Epithelial cell of proximal tubule (primary cell): ENCODE data around the gene GSTCD. TPM values are rescaled to one million over a fixed set of nuclear protein-coding genes. Genes with fewer than 3 reads are reported as not detected.

Experiments
- DNase-seq: peaks from one replicate; pipeline ENCODE4 v3.0.0-alpha.2; 2011; ENCODE audit warnings: low read depth
- H3K4me3 ChIP-seq: 2 replicates; pipeline ENCODE4 v1.5.1; 2011; ENCODE audit warnings: low read depth, mild to moderate bottlenecking, low read length
- CTCF ChIP-seq: conservative IDR thresholded peaks from 2 replicates; pipeline ENCODE4 v1.5.1; 2012; ENCODE audit warnings: low read depth, mild to moderate bottlenecking, low read length
- total RNA-seq: library from RNA; depleted of rRNA; stranded (reverse); fragments of >200 nt; gene quantifications from 2 replicates; pipeline ENCODE4 v1.2.3, GENCODE V29; 2015

GSTCD gene
- total RNA-seq, 1 donor from 2014 or later = 28.8 TPM

DNA sequence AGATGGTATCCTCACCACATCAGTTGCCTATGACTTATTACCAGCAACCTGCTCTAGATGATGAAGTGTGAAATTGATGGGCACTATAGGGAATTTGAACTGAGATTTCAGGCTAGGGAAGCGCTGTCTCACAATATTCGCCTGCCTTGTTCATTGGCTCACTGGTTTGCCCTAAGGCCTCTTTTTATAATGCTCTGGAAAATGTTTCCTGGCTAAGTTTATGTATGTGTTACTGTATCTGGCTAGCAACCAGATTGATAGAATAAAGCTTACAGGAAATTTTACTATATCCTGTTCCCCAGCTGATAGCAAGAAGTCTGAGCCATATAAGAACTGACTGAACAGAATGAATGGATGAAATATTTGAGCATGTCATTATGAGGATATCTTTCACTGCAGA, 71.6 kb downstream of the GSTCD start:
- TF ChIP-seq CTCF = no peak
- H3K4me3 ChIP-seq = no peak overlapping the region
- no peak for DNase-seq

DNA sequence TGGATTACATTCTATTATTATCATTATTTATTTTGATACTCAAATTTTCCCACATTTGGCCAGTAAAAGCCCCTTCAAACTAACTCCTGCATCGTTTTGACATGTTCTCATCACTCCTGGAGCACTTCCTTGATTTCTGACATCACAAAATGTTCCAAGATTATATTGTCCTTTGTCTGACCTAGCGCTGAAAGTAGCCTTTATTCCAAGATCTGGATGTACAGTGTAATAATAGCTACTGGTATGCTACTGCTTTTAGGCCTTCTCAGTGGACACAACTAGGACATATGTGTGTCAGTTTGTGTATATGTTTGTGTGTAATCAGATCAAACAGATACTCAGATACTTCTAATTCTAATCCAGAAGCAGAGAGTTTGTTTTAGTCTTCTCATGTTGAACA, 76.2 kb downstream of the GSTCD start:
- TF ChIP-seq CTCF = no peak
- no peak for DNase-seq
- H3K4me3 ChIP-seq = no peak overlapping the region

DNA sequence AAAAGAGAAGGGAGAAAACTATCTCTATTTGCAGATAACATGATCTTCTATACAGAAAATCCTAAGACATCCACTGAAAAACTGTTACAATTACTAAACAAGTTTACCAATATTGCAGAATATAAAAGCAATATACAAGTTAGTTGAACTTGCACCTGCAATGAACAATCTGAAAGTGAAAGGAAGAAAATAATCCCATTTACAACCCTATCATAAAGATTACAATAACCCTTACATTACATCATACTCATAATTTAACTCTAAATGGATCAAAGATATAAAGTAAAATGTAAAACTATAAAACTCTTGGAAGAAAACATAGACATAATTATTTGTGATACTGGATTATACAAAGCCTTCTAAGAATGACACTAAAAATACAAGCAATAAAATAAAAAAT, 77.2 kb downstream of the GSTCD start:
- no peak for DNase-seq
- no peak overlapping the region for H3K4me3 ChIP-seq
- TF ChIP-seq CTCF = no peak

DNA sequence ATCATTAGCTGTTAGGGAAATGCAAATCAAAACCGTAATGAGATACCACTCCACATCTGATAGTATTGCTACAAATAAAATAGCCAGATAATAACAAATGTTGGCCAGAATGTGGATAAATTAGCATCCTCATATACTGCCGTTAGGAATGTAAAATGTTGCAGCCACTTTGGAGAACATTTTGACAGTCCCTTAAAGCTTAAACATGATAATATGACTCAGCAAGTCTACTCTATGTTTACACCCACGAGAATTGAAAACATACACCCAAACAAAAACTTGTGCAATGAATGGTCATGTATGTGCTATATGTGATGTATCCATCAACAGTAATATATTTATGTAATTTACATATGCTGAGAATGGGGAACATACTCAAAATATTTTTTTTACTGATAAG, 78.2 kb downstream of the GSTCD start:
- no peak for TF ChIP-seq CTCF
- DNase-seq = no peak
- H3K4me3 ChIP-seq = no peak overlapping the region

- no peak for TF ChIP-seq CTCF
- DNase-seq = no peak
- no peak overlapping the region for H3K4me3 ChIP-seq
Measured at GRCh38 chr4:105797225-105797624, 88.6 kb downstream of the GSTCD start.

DNA sequence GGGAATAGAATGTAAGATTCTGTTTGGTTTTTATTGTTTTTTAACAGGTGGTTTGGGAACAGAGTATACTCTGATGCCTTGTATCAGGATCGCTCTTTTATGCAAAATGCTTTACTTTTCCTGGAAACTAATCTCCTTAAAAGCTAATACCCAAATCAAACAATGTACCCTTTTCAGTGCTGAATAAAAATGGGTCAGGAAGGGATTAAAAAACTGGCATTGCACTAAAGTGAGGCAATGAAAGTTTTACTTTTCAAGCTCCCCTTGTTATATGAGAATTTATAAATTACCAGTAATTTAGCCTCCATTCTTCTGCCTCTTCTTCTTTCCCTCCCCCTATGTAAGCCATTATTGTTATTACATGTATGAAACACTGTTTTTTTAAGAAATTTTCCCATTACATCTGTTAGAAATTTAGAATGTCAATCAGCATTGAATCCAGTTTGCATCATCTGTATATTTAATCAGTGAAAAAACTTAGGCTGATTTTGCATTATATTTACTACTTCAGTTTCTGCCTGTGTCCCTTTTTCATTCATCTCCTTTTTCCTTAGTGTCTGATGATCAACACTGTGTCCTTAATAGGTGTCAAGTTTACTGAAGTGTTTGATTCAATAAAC, 97.0 kb downstream of the GSTCD start:
- TF ChIP-seq CTCF = no peak
- no peak for DNase-seq
- no peak overlapping the region for H3K4me3 ChIP-seq

DNA sequence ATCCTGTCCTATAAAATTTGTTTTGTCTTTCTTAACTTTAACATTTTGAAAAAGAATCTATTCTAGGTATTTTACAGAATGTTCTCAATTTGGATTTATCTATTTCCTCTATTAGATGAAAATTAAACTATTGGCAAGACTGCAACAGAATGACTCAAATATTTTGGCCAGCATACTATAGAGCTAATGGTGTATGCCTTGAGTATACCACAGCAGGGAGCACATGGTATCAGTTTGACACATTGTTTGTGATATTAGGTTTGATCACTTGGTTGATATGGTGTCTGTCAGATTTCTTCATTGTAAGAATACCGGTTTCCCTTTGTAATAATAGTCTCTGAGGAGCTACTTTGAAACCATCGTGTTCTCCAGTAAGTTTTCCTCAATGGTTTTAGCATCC, 98.9 kb downstream of the GSTCD start:
- no peak overlapping the region for H3K4me3 ChIP-seq
- no peak for TF ChIP-seq CTCF
- no peak for DNase-seq
